ENCODE measurements around the gene OGG1. TPM values are rescaled to one million over a fixed set of nuclear protein-coding genes. Genes with fewer than 3 reads are reported as not detected.
A peak's percentile ranks its signal among the peaks of the same experiment; 100 is the strongest.

The OGG1 gene
- total and polyA plus RNA-seq, 9 of the 15 experiments (the other 6 are each of a cell fraction or from before 2014, with no cell fraction given), result 6.6 to 33.0 (median 24.4) TPM

GRCh38 chr3:9765865-9766264 lies 16.1 kb downstream of the OGG1 start (continued):
- TF ChIP-seq RAD51 (IDR thresholded peaks at IDR 0.05; ENCODE audit: borderline replicate concordance, low read depth) (peak; percentile 97), NFIC (IDR thresholded peaks at IDR 0.05) (no peak), FOXO4 (CRISPR knock-in tag; IDR thresholded peaks at IDR 0.05) (no peak), THAP7 (CRISPR knock-in tag; IDR thresholded peaks at IDR 0.05) (no peak), EP300 (IDR thresholded peaks at IDR 0.05; ENCODE audit: low read length) (no peak), ZBTB17 (CRISPR knock-in tag; IDR thresholded peaks at IDR 0.05) (no peak), RHOXF2B (CRISPR knock-in tag; conservative IDR thresholded peaks at IDR 0.05) (no peak), BACH1 (tag; IDR thresholded peaks at IDR 0.05) (no peak), NRF1 (conservative IDR thresholded peaks at IDR 0.05 in 1 of 2, IDR thresholded peaks at IDR 0.05 in 1 of 2) (no peak), ARID3A (IDR thresholded peaks at IDR 0.05; ENCODE audit: borderline replicate concordance, low read depth, low read length) (no peak), SRSF9 (IDR thresholded peaks at IDR 0.05; ENCODE audit: borderline replicate concordance, low read depth, low read length) (no peak), NFYB (IDR thresholded peaks at IDR 0.05; ENCODE audit: extremely low read depth, insufficient read length) (peak; percentile 29), RBFOX2 (IDR thresholded peaks at IDR 0.05; ENCODE audit: low read depth, low read length) (no peak), KLF10 (CRISPR knock-in tag; IDR thresholded peaks at IDR 0.05) (no peak), RBBP5 (IDR thresholded peaks at IDR 0.05; ENCODE audit: borderline replicate concordance, insufficient read depth, low read length, poor library complexity, severe bottlenecking) (no peak), CCNT2 (IDR thresholded peaks at IDR 0.05; ENCODE audit: borderline replicate concordance, extremely low read depth, insufficient read length, low read depth, low read length) (no peak), SETDB1 (IDR thresholded peaks at IDR 0.05; ENCODE audit: low read length) (no peak), SMARCA4 (IDR thresholded peaks at IDR 0.05) (no peak), NCOA4 (IDR thresholded peaks at IDR 0.05; ENCODE audit: partially characterized antibody) (no peak), ZNF77 (CRISPR knock-in tag; IDR thresholded peaks at IDR 0.05) (no peak), ZMIZ1 (IDR thresholded peaks at IDR 0.05; ENCODE audit: low read depth in 2 of 2, low read length in 2 of 2) (no peak)
